Endothelial cell of hepatic sinusoid (primary cell): ENCODE data around the gene EIF4H.
"Not testable (repeated sequence)": the region's sequence is repeated elsewhere in the genome, so short reads cannot be mapped to it uniquely, and the experiment has no call there.

Experiments
- in situ Hi-C: cut with HindIII; loops from 2 replicates; pipeline ENCODE4 v1.10.0; 2017; ENCODE audit warnings: low sequenced_read_pairs

The EIF4H gene

DNA sequence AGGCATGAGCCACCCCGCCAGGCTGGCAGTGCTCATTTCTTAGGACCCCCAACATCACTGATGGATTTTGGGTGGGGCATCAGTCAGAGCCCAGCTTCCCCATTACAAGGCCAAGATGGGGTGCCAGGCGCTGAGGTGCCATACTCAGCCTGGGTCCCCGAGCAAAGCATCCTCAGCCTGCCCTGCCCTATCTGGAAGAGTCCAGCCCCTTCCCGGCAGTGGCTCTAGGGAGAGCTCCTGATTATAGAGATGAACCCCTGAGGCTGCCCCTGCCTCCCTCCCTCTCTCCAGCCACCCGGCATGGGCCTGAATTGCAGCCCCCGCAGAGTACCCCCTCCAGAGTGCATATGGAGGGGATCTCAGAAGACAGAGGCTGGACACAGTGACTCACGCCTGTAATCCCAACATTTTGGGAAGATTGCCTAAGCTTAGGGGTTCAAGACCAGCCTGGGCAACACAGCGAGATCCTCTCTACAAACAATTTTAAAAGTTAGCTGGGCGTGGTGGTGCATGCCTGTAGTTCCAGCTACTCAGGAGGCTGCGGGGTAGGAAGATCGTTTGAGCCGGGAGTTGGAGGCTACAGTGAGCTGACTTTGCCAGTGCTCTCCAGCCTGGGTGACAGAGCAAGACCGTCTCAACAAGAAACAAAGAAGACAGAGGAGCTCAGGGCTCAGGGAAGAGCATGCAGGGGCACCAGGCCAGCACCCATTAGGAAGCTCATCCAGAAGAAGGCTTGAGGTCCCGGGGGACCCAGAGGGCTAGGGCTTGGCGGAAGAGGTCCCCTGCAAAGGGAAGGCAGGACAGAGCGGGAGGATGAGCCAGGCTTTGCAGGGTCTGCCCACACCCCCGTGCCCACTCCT lies 48.9 kb downstream of the EIF4H start:
- in situ Hi-C loops, result no loop called here

GRCh38 chr7:74223711-74224510 lies 49.8 kb downstream of the EIF4H start:
- in situ Hi-C loops, result no loop called here

DNA sequence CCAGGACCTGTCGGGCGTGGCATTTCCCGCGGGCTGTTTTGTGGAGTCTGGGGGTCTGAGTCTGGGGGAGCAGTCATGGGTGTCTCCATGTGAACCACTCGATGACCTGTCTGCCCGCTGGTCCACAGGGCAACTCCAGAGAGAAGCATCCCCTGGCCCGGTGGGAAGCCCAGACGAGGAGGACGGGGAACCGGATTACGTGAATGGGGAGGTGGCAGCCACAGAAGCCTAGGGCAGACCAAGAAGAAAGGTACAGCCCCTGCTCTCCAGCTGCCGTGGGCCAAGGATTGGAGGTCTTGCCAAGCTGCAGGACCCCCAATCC lies 50.3 kb downstream of the EIF4H start:
- in situ Hi-C loops, result no loop called here

DNA sequence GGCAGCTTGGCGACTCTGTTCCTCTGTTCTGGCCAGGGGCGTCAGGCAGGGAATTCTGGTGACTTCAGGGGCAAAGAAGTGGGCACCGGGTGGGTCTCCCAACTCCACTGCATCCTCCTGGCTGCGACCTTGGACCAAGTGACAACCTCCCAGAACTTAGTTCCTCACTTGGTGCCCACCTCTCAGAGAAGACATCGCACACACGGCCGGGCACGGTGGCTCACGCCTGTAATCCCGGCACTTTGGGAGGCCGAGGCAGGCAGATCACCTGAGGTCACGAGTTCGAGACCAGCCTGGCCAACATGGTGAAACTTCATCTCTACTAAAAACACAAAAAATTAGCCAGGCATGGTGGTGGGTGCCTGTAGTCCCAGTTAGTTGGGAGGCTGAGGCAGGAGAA lies 50.8 kb downstream of the EIF4H start:
- in situ Hi-C loops, result not testable (repeated sequence)

- in situ Hi-C loops, result no loop called here
These were observed 51.2 kb downstream of the EIF4H start for GRCh38 chr7:74225400-74225799.

- in situ Hi-C loops, result no loop called here
These were observed 52.5 kb downstream of the EIF4H start for GRCh38 chr7:74226633-74227032.

DNA sequence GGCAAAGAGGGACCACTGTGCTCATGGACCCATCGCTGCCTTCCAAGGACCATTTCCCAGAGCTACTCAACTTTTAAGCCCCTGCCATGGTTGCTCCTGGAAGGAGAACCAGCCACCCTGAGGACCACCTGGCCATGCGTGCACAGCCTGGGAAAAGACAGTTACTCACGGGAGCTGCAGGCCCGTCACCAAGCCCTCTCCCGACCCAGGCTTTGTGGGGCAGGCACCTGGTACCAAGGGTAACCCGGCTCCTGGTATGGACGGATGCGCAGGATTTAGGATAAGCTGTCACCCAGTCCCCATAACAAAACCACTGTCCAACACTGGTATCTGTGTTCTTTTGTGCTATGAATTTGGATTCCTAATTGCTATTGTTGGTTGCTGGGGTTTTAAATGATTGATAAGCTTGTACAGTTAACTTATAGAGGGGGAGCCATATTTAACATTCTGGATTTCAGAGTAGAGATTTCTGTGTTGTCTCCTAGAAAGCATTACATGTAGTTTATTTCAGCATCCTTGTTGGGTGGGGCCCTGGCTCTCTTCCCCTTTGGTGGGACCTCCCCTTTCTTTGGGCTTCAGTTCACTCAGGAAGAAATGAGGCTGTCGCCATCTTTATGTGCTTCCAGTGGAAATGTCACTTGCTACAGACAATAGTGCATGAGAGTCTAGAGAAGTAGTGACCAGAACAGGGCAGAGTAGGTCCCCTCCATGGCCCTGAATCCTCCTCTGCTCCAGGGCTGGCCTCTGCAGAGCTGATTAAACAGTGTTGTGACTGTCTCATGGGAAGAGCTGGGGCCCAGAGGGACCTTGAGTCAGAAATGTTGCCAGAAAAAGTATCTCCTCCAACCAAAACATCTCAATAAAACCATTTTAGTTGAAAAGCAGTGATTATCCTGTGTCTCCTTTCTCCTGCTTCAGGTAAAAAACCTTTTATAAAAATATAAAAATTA lies 55.1 kb downstream of the EIF4H start:
- in situ Hi-C loops, result no loop called here

GRCh38 chr7:74230446-74231231 lies 56.5 kb downstream of the EIF4H start:
- in situ Hi-C loops, result no loop called here

DNA sequence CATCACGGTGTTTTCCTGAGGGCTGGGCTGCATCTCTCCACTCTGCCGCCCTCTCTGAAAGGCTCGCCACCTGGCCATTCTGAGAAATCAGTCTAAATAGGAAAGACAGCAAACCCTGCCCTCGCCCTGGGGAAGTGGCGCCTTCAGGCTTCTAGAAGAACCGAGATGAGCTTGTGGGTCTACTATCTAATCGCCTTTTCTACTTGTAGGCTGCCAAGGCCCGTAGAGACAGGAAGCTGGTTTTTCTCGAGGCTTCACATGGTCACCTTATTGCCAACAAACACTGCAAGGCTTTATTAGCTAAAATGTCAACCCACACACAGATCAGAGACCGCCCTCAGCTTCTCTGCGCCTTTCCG lies 57.1 kb downstream of the EIF4H start:
- in situ Hi-C loops, result no loop called here

DNA sequence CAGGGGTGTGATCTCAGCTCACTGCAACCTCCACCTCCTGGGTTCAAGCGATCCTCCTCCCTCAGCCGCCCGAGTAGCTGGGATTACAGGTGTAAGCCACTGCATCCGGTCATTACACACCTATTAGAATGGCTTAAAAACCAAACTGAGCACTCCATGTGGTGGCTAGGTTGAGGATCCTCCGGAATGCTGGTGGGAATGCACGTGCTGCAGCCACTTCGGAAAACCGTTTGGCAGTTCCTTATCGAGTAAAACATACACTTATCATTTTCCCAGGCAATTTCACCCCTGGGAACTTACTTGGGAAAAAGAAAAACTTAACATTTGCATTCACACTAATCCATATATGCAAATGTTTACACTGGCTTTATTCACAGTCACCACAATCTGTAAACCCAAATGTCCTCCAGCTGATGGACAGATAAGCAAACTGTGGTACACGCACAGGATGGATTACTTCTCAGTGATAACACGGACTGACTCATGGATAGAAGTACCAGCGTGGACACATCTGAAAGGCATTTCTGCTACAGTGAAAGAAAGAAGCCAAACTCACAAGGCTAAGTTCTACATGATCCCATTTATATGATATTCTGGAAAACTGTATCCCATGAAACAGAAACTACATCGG lies 59.6 kb downstream of the EIF4H start:
- in situ Hi-C loops, result no loop called here

DNA sequence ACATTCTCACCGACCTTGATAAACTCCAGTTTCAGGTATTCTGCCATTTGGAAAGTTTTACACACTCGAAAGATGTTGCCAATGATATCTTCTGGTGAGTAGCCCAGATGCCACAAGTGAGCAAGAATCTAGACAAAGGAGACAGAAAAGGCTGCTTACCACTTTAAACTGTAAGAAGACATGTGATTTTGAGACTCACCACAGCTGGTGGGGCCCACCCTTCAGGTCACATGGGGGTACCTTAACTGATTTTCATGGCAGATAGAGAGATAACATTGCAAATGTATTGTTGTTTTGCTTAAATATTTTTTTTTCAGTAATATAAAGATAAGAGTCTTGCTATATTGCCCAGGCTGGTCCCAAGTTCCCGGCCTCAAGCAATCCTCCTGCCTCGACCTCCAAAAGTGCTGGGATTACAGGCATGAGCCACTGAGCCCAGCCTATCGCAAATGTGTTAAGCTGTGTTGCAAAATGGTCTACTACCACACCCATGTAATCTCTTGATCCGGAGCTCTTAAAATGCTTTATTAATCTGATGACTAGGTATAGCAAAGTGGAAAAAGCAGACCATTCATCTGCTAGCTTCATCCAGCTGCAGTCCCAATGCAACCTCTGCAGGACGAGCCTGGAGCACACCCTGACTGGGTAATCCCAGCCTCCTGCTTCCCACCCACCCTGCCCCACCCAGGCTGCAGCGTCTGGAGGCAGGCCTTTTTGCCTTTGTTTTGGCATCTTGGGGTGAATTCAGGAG lies 61.5 kb downstream of the EIF4H start:
- in situ Hi-C loops, result no loop called here

- in situ Hi-C loops, result no loop called here
These were observed 62.1 kb downstream of the EIF4H start for GRCh38 chr7:74236284-74236683.

GRCh38 chr7:74240482-74240881 lies 66.3 kb downstream of the EIF4H start:
- in situ Hi-C loops, result no loop called here

DNA sequence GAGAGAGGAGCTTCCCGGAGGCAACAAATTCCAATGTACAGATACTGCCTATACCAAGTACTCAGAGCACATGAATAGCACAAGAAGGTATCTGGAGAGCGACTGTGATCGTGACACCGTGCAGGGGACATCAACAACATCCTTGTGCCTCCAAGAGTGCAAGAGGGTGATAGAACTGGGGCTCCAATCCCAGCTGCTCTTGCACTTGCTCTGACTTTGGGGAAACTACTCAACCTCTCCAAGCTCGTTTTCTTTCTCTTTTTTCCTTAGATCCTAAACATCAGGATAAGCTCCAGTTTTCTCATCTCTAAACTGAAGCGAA lies 67.9 kb downstream of the EIF4H start:
- in situ Hi-C loops, result no loop called here

GRCh38 chr7:74246497-74246896 lies 72.3 kb downstream of the EIF4H start:
- in situ Hi-C loops, result no loop called here
